Liver (tissue), 9 donors: Measurements from ENCODE around the gene CLIP1. TPM values are rescaled to one million over a fixed set of nuclear protein-coding genes. Genes with fewer than 3 reads are reported as not detected.

Source experiments
- DNase-seq: peaks from one replicate; pipeline ENCODE4 v3.0.0-alpha.2; 2017; ENCODE audit warnings: low spot score
- H3K27ac ChIP-seq, 2 donors: one replicate each; pipeline ENCODE4 v1.7.0; 2013; ENCODE audit warnings: inconsistent platforms in 2 of 2, low read length in 2 of 2, control low read depth in 1 of 2, low read depth in 1 of 2, mild to moderate bottlenecking in 1 of 2
- H3K27me3 ChIP-seq, 4 donors: one replicate each; pipeline versions ENCODE4 v1.6.1 to v1.7.0; 2013; ENCODE audit warnings: low read length in 3 of 4, inconsistent platforms in 1 of 4, mild to moderate bottlenecking in 1 of 4, moderate library complexity in 1 of 4; ENCODE audit not compliant: control insufficient read depth in 4 of 4, insufficient read depth in 4 of 4
- H3K36me3 ChIP-seq, 4 donors: one replicate each; pipeline versions ENCODE4 v1.6.1 to v1.7.0; 2013; ENCODE audit warnings: low read length in 3 of 4, mild to moderate bottlenecking in 3 of 4, low read depth in 1 of 4, moderate library complexity in 1 of 4; ENCODE audit not compliant: control insufficient read depth in 4 of 4, insufficient read depth in 3 of 4
- H3K4me1 ChIP-seq, 4 donors: one replicate each; pipeline versions ENCODE4 v1.6.1 to v1.7.0; 2013; ENCODE audit warnings: low read length in 3 of 4, mild to moderate bottlenecking in 3 of 4, moderate library complexity in 1 of 4; ENCODE audit not compliant: control insufficient read depth in 4 of 4, insufficient read depth in 4 of 4
- H3K4me3 ChIP-seq, 3 donors: one replicate each; pipeline versions ENCODE4 v1.6.1 to v1.7.0; 2013; ENCODE audit warnings: low read length in 3 of 3, control low read depth in 1 of 3, low read depth in 1 of 3, mild to moderate bottlenecking in 1 of 3
- H3K9ac ChIP-seq, 2 donors: one replicate each; pipeline ENCODE4 v1.7.0; 2013; ENCODE audit warnings: low read length in 2 of 2, mild to moderate bottlenecking in 2 of 2, moderate library complexity in 2 of 2, control low read depth in 1 of 2, low read depth in 1 of 2
- H3K9me3 ChIP-seq, 4 donors: one replicate each; pipeline versions ENCODE4 v1.6.1 to v1.7.0; 2013; ENCODE audit warnings: low read length in 3 of 4; ENCODE audit not compliant: control insufficient read depth in 4 of 4
- ATF3 ChIP-seq: IDR thresholded peaks from 2 replicates; pipeline ENCODE4 v1.6.1; 2016; ENCODE audit warnings: antibody characterized with exemption
- CTCF ChIP-seq: fragments of 150-350 bp; IDR thresholded peaks from 2 replicates; pipeline ENCODE4 v1.5.1; 2017; ENCODE audit warnings: improper control_type of control experiment, low read depth, low read length; ENCODE audit not compliant: missing input control
- EGR1 ChIP-seq, 2 donors: IDR thresholded peaks; 2 replicates each; pipeline ENCODE4 v1.6.1; 2016 to 2018; ENCODE audit warnings: antibody characterized with exemption in 2 of 2, low read depth in 2 of 2
- FOXA1 ChIP-seq: IDR thresholded peaks from 2 replicates; pipeline ENCODE4 v1.6.1; 2016; ENCODE audit warnings: antibody characterized with exemption
- FOXA2 ChIP-seq: IDR thresholded peaks from 2 replicates; pipeline ENCODE4 v1.6.1; 2016; ENCODE audit warnings: antibody characterized with exemption
- GABPA ChIP-seq, 2 donors: IDR thresholded peaks in 1 of 2; conservative IDR thresholded peaks in 1 of 2; 2 replicates each; pipeline ENCODE4 v1.6.1; 2016; ENCODE audit warnings: antibody characterized with exemption in 2 of 2, mild to moderate bottlenecking in 1 of 2, moderate library complexity in 1 of 2
- HNF4A ChIP-seq, 2 donors: conservative IDR thresholded peaks; 2 replicates each; pipeline ENCODE4 v1.6.1; 2016; ENCODE audit warnings: antibody characterized with exemption in 2 of 2, mild to moderate bottlenecking in 2 of 2
- HNF4G ChIP-seq: IDR thresholded peaks from 2 replicates; pipeline ENCODE4 v1.6.1; 2016; ENCODE audit warnings: antibody characterized with exemption
- JUND ChIP-seq, 2 donors: IDR thresholded peaks; 2 replicates each; pipeline ENCODE4 v1.6.1; 2016; ENCODE audit warnings: antibody characterized with exemption in 2 of 2
- MAX ChIP-seq: IDR thresholded peaks from 2 replicates; pipeline ENCODE4 v1.6.1; 2016; ENCODE audit warnings: antibody characterized with exemption
- NR2F2 ChIP-seq: IDR thresholded peaks from 2 replicates; pipeline ENCODE4 v1.6.1; 2016; ENCODE audit warnings: antibody characterized with exemption
- RAD21 ChIP-seq, 2 donors: IDR thresholded peaks; 2 replicates each; pipeline ENCODE4 v1.6.1; 2016; ENCODE audit warnings: antibody characterized with exemption in 2 of 2, mild to moderate bottlenecking in 2 of 2
- REST ChIP-seq: IDR thresholded peaks from 2 replicates; pipeline ENCODE4 v1.6.1; 2016; ENCODE audit warnings: antibody characterized with exemption, mild to moderate bottlenecking
- RXRA ChIP-seq, 2 donors: IDR thresholded peaks; 2 replicates each; pipeline ENCODE4 v1.6.1; 2017 to 2018; ENCODE audit warnings: antibody characterized with exemption in 2 of 2, mild to moderate bottlenecking in 1 of 2
- TAF1 ChIP-seq: conservative IDR thresholded peaks from 2 replicates; pipeline ENCODE4 v1.6.1; 2016; ENCODE audit warnings: antibody characterized with exemption, mild to moderate bottlenecking
- YY1 ChIP-seq: IDR thresholded peaks from 2 replicates; pipeline ENCODE4 v1.6.1; 2016; ENCODE audit warnings: antibody characterized with exemption, mild to moderate bottlenecking
- ZBTB33 ChIP-seq: IDR thresholded peaks from 2 replicates; pipeline ENCODE4 v1.6.1; 2016; ENCODE audit warnings: antibody characterized with exemption
- WGBS: extraction: QIAGEN DNeasy Blood & Tissue Kit; methylation state at CpG from one replicate; pipeline ENCODE4 v1.1.7; 2013; 5-methylcytosine and 5-hydroxymethylcytosine counted together
- polyA plus RNA-seq, 2 donors: library from polyadenylated mRNA; stranded (reverse) in 1 of 2; unstranded in 1 of 2; fragments of 200-250 nt in 1 of 2; fragments of >200 nt in 1 of 2; fragmentation: Nextera tagmentation in 1 of 2; extraction: Ambion mirVana in 1 of 2; gene quantifications; one replicate each; pipeline versions ENCODE4 v1.2.1 to v1.2.3, GENCODE V29; 2013 to 2015
- total RNA-seq, 2 donors: library from RNA; depleted of rRNA; stranded (reverse); fragments of >200 nt; gene quantifications; one replicate each; pipeline ENCODE4 v1.2.3, GENCODE V29; 2014
- donor health status: healthy.
- donor health status: healthy.
- donor health status: healthy.
- donor health status: healthy.
- donor health status: healthy.

Gene CLIP1
- total and polyA plus RNA-seq, 4 donors = 13.0 to 41.9 (median 26.0) TPM

GRCh38 chr12:122304924-122305323 lies 117.5 kb downstream of the CLIP1 start:
- no peak overlapping the region for H3K4me3 ChIP-seq
- H3K4me1 ChIP-seq = no peaks in the 10 kb centered on the region
- H3K36me3 ChIP-seq = peaks cover 9 to 56% (median 41%) of the 10 kb centered on the region in 4 donors
- no peaks in the 10 kb centered on the region for H3K27me3 ChIP-seq
- TF ChIP-seq MAX (no peak), RXRA (IDR thresholded peaks at IDR 0.05) (no peak), GABPA (IDR thresholded peaks at IDR 0.05 in 1 of 2, conservative IDR thresholded peaks at IDR 0.05 in 1 of 2) (no peak), TAF1 (no peak), CTCF (no peak), JUND (IDR thresholded peaks at IDR 0.05) (no peak), RAD21 (IDR thresholded peaks at IDR 0.05) (no peak), HNF4A (conservative IDR thresholded peaks at IDR 0.05) (no peak), YY1 (no peak), FOXA2 (no peak), EGR1 (IDR thresholded peaks at IDR 0.05; ENCODE audit: low read depth in 2 of 2) (no peak), FOXA1 (no peak), ZBTB33 (no peak), ATF3 (no peak), HNF4G (no peak)
- H3K9me3 ChIP-seq = no peaks in the 10 kb centered on the region
- 98% methylated on average over 1 of the region's 1 CpG for WGBS
- no peak for DNase-seq
- H3K27ac ChIP-seq = no peak overlapping the region
- no peak overlapping the region for H3K9ac ChIP-seq

- 85% methylated on average over 4 of the region's 4 CpGs for WGBS
- Histone ChIP-seq H3K4me1 (no peaks in the 10 kb centered on the region), H3K9me3 (no peaks in the 10 kb centered on the region), H3K4me3 (no peak overlapping the region), H3K27ac (no peak overlapping the region), H3K27me3 (no peaks in the 10 kb centered on the region), H3K9ac (no peak overlapping the region), H3K36me3 (peaks cover 4 to 47% (median 32%) of the 10 kb centered on the region in 4 donors)
- no peak for DNase-seq
- TF ChIP-seq HNF4G = no peak
- TF ChIP-seq FOXA2 = no peak
- TF ChIP-seq TAF1 = no peak
- no peak for TF ChIP-seq EGR1 (IDR thresholded peaks at IDR 0.05; ENCODE audit: low read depth in 2 of 2)
- no peak for TF ChIP-seq YY1
- no peak for TF ChIP-seq FOXA1
- no peak for TF ChIP-seq ZBTB33
- no peak for TF ChIP-seq HNF4A (conservative IDR thresholded peaks at IDR 0.05)
- TF ChIP-seq ATF3 = no peak
- TF ChIP-seq CTCF = no peak
- no peak for TF ChIP-seq NR2F2
- no peak for TF ChIP-seq RAD21 (IDR thresholded peaks at IDR 0.05)
- TF ChIP-seq MAX = no peak
- TF ChIP-seq REST = no peak
Observed at GRCh38 chr12:122303068-122303467, 119.4 kb downstream of the CLIP1 start.
